BJ (cell line): ENCODE data around the gene SPOPL. TPM values are rescaled to one million over a fixed set of nuclear protein-coding genes. Genes with fewer than 3 reads are reported as not detected.
"Not testable (repeated sequence)": the region's sequence is repeated elsewhere in the genome, so short reads cannot be mapped to it uniquely, and the experiment has no call there.

Experiments
- CTCF ChIA-PET: fragments of 350-600 bp; formaldehyde crosslinking; extraction: SDS; loops from one replicate; lab custom pipeline; 2021; ENCODE audit warnings: antibody characterized with exemption, inconsistent platforms; lab: Yijun Ruan, JAX
- POLR2A ChIA-PET: fragments of 300-600 bp; sonication (Branson Sonifier 250); formaldehyde crosslinking; extraction: SDS; loops from one replicate; lab custom pipeline; 2021; ENCODE audit warnings: antibody characterized with exemption; lab: Charles Lee
- DNase-seq: peaks from one replicate; pipeline ENCODE4 v3.0.0-alpha.2; 2011; ENCODE audit warnings: low read depth
- H3K27me3 ChIP-seq: 2 replicates; pipeline ENCODE4 v1.6.0; 2011; ENCODE audit warnings: low read length; ENCODE audit not compliant: control insufficient read depth, insufficient read depth
- H3K36me3 ChIP-seq: 2 replicates; pipeline ENCODE4 v1.5.1; 2011; ENCODE audit warnings: low read length; ENCODE audit not compliant: control insufficient read depth, insufficient read depth
- H3K4me3 ChIP-seq: 2 replicates; pipeline ENCODE4 v1.5.1; 2011; ENCODE audit warnings: low read depth, mild to moderate bottlenecking, control low read depth, low read length
- polyA plus RNA-seq: library from polyadenylated mRNA; depleted of rRNA; stranded (reverse); fragments of >200 nt; gene quantifications from 2 replicates; pipeline ENCODE4 v1.2.3, GENCODE V29; 2011
- TF ChIP-seq, protein P1 (sequence below): IDR thresholded peaks from 2 replicates; pipeline ENCODE4 v1.5.1; 2011; ENCODE audit warnings: low read depth, mild to moderate bottlenecking, control low read depth, inconsistent platforms, low read length, moderate library complexity; ENCODE audit not compliant: insufficient read depth

The SPOPL gene
- polyA plus RNA-seq, 1 experiment = 5.8 TPM

DNA sequence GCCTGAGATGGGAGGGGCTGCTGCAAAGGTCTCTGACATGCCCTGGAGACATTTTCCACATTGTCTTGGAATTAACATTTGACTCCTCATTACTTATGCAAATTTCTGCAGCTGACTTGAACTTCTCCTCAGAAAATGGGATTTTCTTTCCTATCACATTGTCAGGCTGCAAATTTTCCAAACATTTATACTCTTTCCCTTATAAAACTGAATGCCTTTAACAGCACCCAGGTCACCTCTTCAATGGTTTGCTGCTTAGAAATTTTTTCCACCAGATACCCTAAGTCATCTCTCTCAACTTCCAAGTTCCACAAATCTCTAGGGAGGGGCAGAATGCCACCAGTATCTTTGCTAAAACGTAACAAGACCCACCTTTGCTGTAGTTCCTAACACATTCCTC lies 22.8 kb downstream of the SPOPL start:
- H3K4me3 ChIP-seq, POLR2A ChIA-PET, DNase-seq, H3K27me3 ChIP-seq, H3K36me3 ChIP-seq: not testable (repeated sequence)
- CTCF ChIA-PET = interaction anchor here (2.1 kb wide), 1 partner anchor 11 kb away, joined by 4 read pairs; no protein-coding TSS in a partner anchor

DNA sequence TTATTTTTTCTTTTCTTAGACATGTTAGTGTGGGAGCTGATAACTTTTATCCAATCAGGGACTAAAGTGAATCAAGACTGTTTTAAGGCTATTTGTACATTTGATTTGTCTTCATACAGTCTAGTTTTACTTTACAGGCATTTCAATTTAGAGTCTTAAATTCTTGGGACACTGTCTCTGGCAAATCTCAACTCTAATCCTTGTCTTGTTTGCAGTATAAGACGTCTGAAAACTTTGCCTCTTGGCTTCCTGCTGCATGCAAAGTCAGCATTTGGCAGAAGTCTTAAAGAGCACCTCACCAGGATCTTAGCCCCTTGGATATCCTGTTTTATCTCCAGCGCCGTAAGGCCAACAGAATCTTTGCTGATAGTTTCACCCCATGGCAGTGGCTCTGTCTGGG lies 30.3 kb downstream of the SPOPL start:
- ChIA-PET CTCF (no interaction called here), POLR2A (no interaction called here)

DNA sequence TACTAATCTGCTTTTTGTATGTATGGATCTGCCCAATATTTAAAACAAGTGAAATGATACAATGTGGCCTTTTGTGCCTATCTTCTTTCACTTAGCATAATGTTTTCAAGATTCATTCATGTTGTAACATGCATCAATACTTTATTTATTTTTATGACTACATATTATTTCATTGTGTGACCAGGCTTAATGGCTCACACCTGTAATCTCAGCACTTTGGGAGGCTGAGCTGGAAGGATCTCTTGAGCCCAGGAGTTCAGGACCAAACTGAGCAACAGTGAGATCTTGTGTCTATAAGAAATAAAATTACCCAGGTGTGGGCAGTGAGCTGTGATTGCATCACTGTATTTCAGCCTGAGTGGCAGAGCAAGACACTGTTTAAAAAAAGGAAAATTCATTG lies 33.2 kb downstream of the SPOPL start:
- ChIA-PET POLR2A (no interaction called here), CTCF (interaction anchor here (1.3 kb wide), 1 partner anchor 11 kb away, joined by 4 read pairs; no protein-coding TSS in a partner anchor)
- no peaks in the 10 kb centered on the region; the same call in 1 of the 2 replicates for H3K36me3 ChIP-seq
- TF ChIP-seq, protein P1, sequence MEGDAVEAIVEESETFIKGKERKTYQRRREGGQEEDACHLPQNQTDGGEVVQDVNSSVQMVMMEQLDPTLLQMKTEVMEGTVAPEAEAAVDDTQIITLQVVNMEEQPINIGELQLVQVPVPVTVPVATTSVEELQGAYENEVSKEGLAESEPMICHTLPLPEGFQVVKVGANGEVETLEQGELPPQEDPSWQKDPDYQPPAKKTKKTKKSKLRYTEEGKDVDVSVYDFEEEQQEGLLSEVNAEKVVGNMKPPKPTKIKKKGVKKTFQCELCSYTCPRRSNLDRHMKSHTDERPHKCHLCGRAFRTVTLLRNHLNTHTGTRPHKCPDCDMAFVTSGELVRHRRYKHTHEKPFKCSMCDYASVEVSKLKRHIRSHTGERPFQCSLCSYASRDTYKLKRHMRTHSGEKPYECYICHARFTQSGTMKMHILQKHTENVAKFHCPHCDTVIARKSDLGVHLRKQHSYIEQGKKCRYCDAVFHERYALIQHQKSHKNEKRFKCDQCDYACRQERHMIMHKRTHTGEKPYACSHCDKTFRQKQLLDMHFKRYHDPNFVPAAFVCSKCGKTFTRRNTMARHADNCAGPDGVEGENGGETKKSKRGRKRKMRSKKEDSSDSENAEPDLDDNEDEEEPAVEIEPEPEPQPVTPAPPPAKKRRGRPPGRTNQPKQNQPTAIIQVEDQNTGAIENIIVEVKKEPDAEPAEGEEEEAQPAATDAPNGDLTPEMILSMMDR = no peak
- H3K4me3 ChIP-seq = no peak overlapping the region
- no peak for DNase-seq
- no peaks in the 10 kb centered on the region for H3K27me3 ChIP-seq

More for the DNA sequence above, 30.3 kb downstream of the SPOPL start:
- H3K4me3 ChIP-seq = no peak overlapping the region
- no peak for DNase-seq
- H3K27me3 ChIP-seq = no peaks in the 10 kb centered on the region
- TF ChIP-seq, protein P1 = no peak
- no peaks in the 10 kb centered on the region for H3K36me3 ChIP-seq

DNA sequence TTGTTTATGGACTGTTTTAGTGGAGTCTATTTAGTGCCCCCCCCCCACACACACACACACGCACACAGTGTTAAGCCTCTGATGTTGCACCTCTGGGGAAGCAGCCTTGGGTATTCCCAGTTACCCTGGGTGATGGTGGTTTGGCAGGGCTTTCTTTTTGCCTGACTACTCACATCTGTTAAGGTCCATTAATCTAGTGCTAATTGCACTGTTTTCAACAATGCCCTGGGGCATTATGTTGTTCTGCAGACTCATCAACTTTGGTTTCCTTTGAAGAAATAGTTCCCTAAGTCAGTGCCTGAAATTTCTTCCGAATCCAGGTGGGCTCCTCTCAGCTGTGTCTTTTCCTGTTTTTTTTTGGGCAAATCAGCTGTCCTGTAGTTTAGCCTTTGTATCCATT lies 34.7 kb downstream of the SPOPL start:
- Histone ChIP-seq H3K27me3 (no peaks in the 10 kb centered on the region), H3K4me3 (no peak overlapping the region), H3K36me3 (no peaks in the 10 kb centered on the region; the same call in 1 of the 2 replicates)
- peak; percentile 12 for DNase-seq
- ChIA-PET POLR2A (no interaction called here), CTCF (interaction anchor here (1.1 to 1.3 kb wide), 2 partner anchors 10 to 13 kb away, joined by 4 read pairs; no protein-coding TSS in a partner anchor)
- TF ChIP-seq, protein P1 = no peak

DNA sequence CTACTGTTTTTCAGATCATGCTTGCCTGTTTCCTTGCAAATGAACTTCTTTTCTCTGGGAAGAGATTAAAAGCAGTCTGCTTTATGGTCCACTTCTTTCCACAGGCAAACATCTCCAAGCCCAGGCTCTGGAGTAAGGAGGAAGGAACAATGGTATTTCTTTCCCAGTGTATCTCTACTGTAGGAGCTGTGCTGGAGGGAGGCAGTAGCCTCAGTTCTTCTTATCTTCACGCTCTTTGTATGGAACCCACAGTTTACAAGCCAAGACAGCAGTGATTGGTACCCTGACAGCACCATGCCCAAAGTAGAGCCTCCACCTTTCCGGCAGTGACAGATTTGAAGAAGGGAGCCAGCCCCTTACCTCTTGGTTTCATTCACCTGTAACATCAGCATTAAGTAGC lies 35.2 kb downstream of the SPOPL start:
- Histone ChIP-seq H3K4me3 (no peak overlapping the region), H3K36me3 (no peaks in the 10 kb centered on the region; the same call in 1 of the 2 replicates), H3K27me3 (no peaks in the 10 kb centered on the region)
- DNase-seq = no peak
- ChIA-PET POLR2A (no interaction called here), CTCF (interaction anchor here (1.1 kb wide), 1 partner anchor 10 kb away, joined by 4 read pairs; no protein-coding TSS in a partner anchor)
- TF ChIP-seq, protein P1 = no peak
